ENCODE data around the gene TEX54. TPM values are rescaled to one million over a fixed set of nuclear protein-coding genes. Genes with fewer than 3 reads are reported as not detected.
A peak's percentile ranks its signal among the peaks of the same experiment; 100 is the strongest.

The TEX54 gene
- total RNA-seq = 1.2 TPM in 1 of 2 replicates, not detected in the other

- intact Hi-C loops (cut with micrococcal nuclease) = loop anchor here (1.0 to 5.0 kb wide), 2 partner anchors 45 to 125 kb away; partner anchors contain the start of genes BSCL2, GNG3 and TMEM179B
- H3K9me3 Mint-ChIP-seq = no peaks in the 10 kb centered on the region
- peak within 1 kb of the TSS; percentile 99 for H3K27ac Mint-ChIP-seq
- H3K27me3 Mint-ChIP-seq (ENCODE audit: low read depth) = no peaks in the 10 kb centered on the region
- peaks cover 48% of the 10 kb centered on the region for H3K36me3 Mint-ChIP-seq (ENCODE audit: low read depth)
- DNase-seq (ENCODE audit: low spot score) = no peak
- H3K4me1 Mint-ChIP-seq (ENCODE audit: low read depth) = peaks cover 26% of the 10 kb centered on the region
- peak within 1 kb of the TSS; percentile 94 for H3K4me3 Mint-ChIP-seq (ENCODE audit: low read depth)
Observed at GRCh38 chr11:62832336-62833234, at the start of gene TEX54. TEX54 (minus strand) TSS chr11:62832841.

- no peaks in the 10 kb centered on the region for H3K27me3 Mint-ChIP-seq (ENCODE audit: low read depth)
- H3K36me3 Mint-ChIP-seq (ENCODE audit: low read depth) = peaks cover 78% of the 10 kb centered on the region
- H3K9me3 Mint-ChIP-seq = no peaks in the 10 kb centered on the region
- intact Hi-C loops (cut with micrococcal nuclease) = no loop called here
- H3K27ac Mint-ChIP-seq = peak overlapping the region; percentile 100
- no peak for DNase-seq (ENCODE audit: low spot score)
- peaks cover 51% of the 10 kb centered on the region for H3K4me1 Mint-ChIP-seq (ENCODE audit: low read depth)
- peak overlapping the region; percentile 100 for H3K4me3 Mint-ChIP-seq (ENCODE audit: low read depth)
Observed at GRCh38 chr11:62882431-62882749, 49.7 kb upstream of the TEX54 start.

- Mint-ChIP-seq H3K4me1 (ENCODE audit: low read depth) (peaks cover 55% of the 10 kb centered on the region), H3K9me3 (no peaks in the 10 kb centered on the region), H3K36me3 (ENCODE audit: low read depth) (peaks cover 78% of the 10 kb centered on the region), H3K4me3 (ENCODE audit: low read depth) (peak overlapping the region; percentile 100), H3K27me3 (ENCODE audit: low read depth) (no peaks in the 10 kb centered on the region), H3K27ac (peak overlapping the region; percentile 100)
- intact Hi-C loops (cut with micrococcal nuclease) = loop anchor here (1.0 to 2.0 kb wide), 3 partner anchors 41 to 173 kb away; partner anchors contain the start of gene HNRNPUL2
- peak; percentile 92 for DNase-seq (ENCODE audit: low spot score)
Observed at GRCh38 chr11:62881579-62882430, 49.2 kb upstream of the TEX54 start.

GRCh38 chr11:62880803-62881578, 48.4 kb upstream of the TEX54 start, which contains the start of gene SLC3A2:
SLC3A2 (plus strand) TSS chr11:62880896; CDS start chr11:62881024, 128 bp downstream.
- peak; percentile 85 for DNase-seq (ENCODE audit: low spot score)
- Mint-ChIP-seq H3K9me3 (no peaks in the 10 kb centered on the region), H3K4me3 (ENCODE audit: low read depth) (peak within 1 kb of the TSS; percentile 100), H3K36me3 (ENCODE audit: low read depth) (peaks cover 72% of the 10 kb centered on the region), H3K27ac (peak within 1 kb of the TSS; percentile 100), H3K27me3 (ENCODE audit: low read depth) (no peaks in the 10 kb centered on the region), H3K4me1 (ENCODE audit: low read depth) (peaks cover 55% of the 10 kb centered on the region)
- intact Hi-C loops (cut with micrococcal nuclease) = loop anchor here (1.0 to 2.0 kb wide), 5 partner anchors 25 to 172 kb away; partner anchors contain the start of genes HNRNPUL2 and TMEM179B

GRCh38 chr11:62880231-62880802, 47.7 kb upstream of the TEX54 start:
- peak overlapping the region; percentile 100 for H3K27ac Mint-ChIP-seq
- peak overlapping the region; percentile 100 for H3K4me3 Mint-ChIP-seq (ENCODE audit: low read depth)
- H3K4me1 Mint-ChIP-seq (ENCODE audit: low read depth) = peaks cover 50% of the 10 kb centered on the region
- peaks cover 65% of the 10 kb centered on the region for H3K36me3 Mint-ChIP-seq (ENCODE audit: low read depth)
- no peak for DNase-seq (ENCODE audit: low spot score)
- no peaks in the 10 kb centered on the region for H3K9me3 Mint-ChIP-seq
- no peaks in the 10 kb centered on the region for H3K27me3 Mint-ChIP-seq (ENCODE audit: low read depth)
- intact Hi-C loops (cut with micrococcal nuclease) = loop anchor here (1.0 to 2.0 kb wide), 3 partner anchors 24 to 154 kb away; partner anchors contain the start of genes HNRNPUL2 and TMEM179B

GRCh38 chr11:62879235-62879978, 46.8 kb upstream of the TEX54 start:
- peaks cover 58% of the 10 kb centered on the region for H3K36me3 Mint-ChIP-seq (ENCODE audit: low read depth)
- H3K27ac Mint-ChIP-seq = peak overlapping the region; percentile 100
- H3K4me3 Mint-ChIP-seq (ENCODE audit: low read depth) = peak overlapping the region; percentile 100
- intact Hi-C loops (cut with micrococcal nuclease) = no loop called here
- no peaks in the 10 kb centered on the region for H3K9me3 Mint-ChIP-seq
- no peaks in the 10 kb centered on the region for H3K27me3 Mint-ChIP-seq (ENCODE audit: low read depth)
- H3K4me1 Mint-ChIP-seq (ENCODE audit: low read depth) = peaks cover 45% of the 10 kb centered on the region
- DNase-seq (ENCODE audit: low spot score) = no peak

GRCh38 chr11:62876712-62877111, 44.1 kb upstream of the TEX54 start:
- Mint-ChIP-seq H3K27ac (no peak overlapping the region), H3K4me3 (ENCODE audit: low read depth) (no peak overlapping the region), H3K4me1 (ENCODE audit: low read depth) (peaks cover 20% of the 10 kb centered on the region), H3K36me3 (ENCODE audit: low read depth) (peaks cover 38% of the 10 kb centered on the region), H3K9me3 (no peaks in the 10 kb centered on the region), H3K27me3 (ENCODE audit: low read depth) (no peaks in the 10 kb centered on the region)
- intact Hi-C loops (cut with micrococcal nuclease) = no loop called here
- no peak for DNase-seq (ENCODE audit: low spot score)

GRCh38 chr11:62875698-62876478, 43.2 kb upstream of the TEX54 start:
- intact Hi-C loops (cut with micrococcal nuclease) = no loop called here
- Mint-ChIP-seq H3K9me3 (no peaks in the 10 kb centered on the region), H3K4me1 (ENCODE audit: low read depth) (peaks cover 20% of the 10 kb centered on the region), H3K36me3 (ENCODE audit: low read depth) (peaks cover 32% of the 10 kb centered on the region), H3K27ac (no peak overlapping the region), H3K4me3 (ENCODE audit: low read depth) (no peak overlapping the region), H3K27me3 (ENCODE audit: low read depth) (no peaks in the 10 kb centered on the region)
- DNase-seq (ENCODE audit: low spot score) = no peak

- Mint-ChIP-seq H3K36me3 (ENCODE audit: low read depth) (peaks cover 25% of the 10 kb centered on the region), H3K27me3 (ENCODE audit: low read depth) (no peaks in the 10 kb centered on the region), H3K4me3 (ENCODE audit: low read depth) (no peak overlapping the region), H3K27ac (no peak overlapping the region), H3K4me1 (ENCODE audit: low read depth) (peaks cover 13% of the 10 kb centered on the region), H3K9me3 (no peaks in the 10 kb centered on the region)
- intact Hi-C loops (cut with micrococcal nuclease) = no loop called here
- DNase-seq (ENCODE audit: low spot score) = no peak
Observed at GRCh38 chr11:62874851-62875250, 42.2 kb upstream of the TEX54 start.

- H3K36me3 Mint-ChIP-seq (ENCODE audit: low read depth) = peaks cover 5% of the 10 kb centered on the region
- H3K9me3 Mint-ChIP-seq = no peaks in the 10 kb centered on the region
- H3K4me1 Mint-ChIP-seq (ENCODE audit: low read depth) = peaks cover 24% of the 10 kb centered on the region
- H3K4me3 Mint-ChIP-seq (ENCODE audit: low read depth) = no peak overlapping the region
- intact Hi-C loops (cut with micrococcal nuclease) = no loop called here
- DNase-seq (ENCODE audit: low spot score) = no peak
- no peaks in the 10 kb centered on the region for H3K27me3 Mint-ChIP-seq (ENCODE audit: low read depth)
- no peak overlapping the region for H3K27ac Mint-ChIP-seq
Observed at GRCh38 chr11:62865635-62866034, 33.0 kb upstream of the TEX54 start.

Data from activated T-helper 2 cell treated with anti-CD3 and anti-CD28 coated beads, Interferon-gamma antibody, Interleukin-2, Interleukin-4, amounts not matched to agents 10 μg/mL and 5 μg/mL and 100 μg/mL, durations not matched to agents 14 hours and 24 hours and 36 hours (primary cell).